ENCODE results near the gene RNF208.

DNA sequence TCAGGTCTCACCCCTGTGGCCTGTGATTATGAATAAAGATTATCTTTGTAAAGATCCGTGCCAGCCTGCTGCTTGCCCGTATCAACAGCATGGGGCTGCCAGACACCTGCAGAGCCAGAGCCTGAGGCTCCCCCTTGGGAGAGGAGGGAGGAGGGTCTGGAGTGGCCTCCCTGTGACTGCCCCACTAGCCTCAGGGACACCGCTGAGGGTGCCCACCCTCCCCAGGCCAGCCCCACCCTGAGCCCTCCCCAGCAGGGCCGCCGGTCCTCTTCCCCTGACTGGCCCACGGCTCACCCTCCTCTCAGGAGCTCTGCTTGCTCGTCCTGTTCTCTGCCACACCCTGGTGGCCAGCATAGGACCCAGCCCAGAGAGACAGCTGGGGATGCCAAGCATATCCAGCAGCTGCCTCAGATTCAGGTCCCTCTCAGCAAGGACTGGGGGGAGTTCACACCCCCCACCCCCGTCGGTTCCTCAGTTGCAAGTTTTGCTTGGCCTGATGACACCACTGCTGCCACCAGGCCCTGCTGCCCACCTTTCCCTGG is 31.7 kb downstream of the RNF208 start:
- TF ChIP-seq, protein P1, sequence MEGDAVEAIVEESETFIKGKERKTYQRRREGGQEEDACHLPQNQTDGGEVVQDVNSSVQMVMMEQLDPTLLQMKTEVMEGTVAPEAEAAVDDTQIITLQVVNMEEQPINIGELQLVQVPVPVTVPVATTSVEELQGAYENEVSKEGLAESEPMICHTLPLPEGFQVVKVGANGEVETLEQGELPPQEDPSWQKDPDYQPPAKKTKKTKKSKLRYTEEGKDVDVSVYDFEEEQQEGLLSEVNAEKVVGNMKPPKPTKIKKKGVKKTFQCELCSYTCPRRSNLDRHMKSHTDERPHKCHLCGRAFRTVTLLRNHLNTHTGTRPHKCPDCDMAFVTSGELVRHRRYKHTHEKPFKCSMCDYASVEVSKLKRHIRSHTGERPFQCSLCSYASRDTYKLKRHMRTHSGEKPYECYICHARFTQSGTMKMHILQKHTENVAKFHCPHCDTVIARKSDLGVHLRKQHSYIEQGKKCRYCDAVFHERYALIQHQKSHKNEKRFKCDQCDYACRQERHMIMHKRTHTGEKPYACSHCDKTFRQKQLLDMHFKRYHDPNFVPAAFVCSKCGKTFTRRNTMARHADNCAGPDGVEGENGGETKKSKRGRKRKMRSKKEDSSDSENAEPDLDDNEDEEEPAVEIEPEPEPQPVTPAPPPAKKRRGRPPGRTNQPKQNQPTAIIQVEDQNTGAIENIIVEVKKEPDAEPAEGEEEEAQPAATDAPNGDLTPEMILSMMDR (IDR thresholded peaks at IDR 0.05; ENCODE audit: low read depth, low read length), result peak; percentile 17
- TF ChIP-seq MYC (IDR thresholded peaks at IDR 0.05; ENCODE audit: low read depth, low read length), result no peak

Data from NB4 (cell line).